Measurements from ENCODE around the gene CKLF. TPM values are rescaled to one million over a fixed set of nuclear protein-coding genes. Genes with fewer than 3 reads are reported as not detected.
"Not testable (repeated sequence)": the region's sequence is repeated elsewhere in the genome, so short reads cannot be mapped to it uniquely, and the experiment has no call there.

The CKLF gene
- total and polyA plus RNA-seq, 4 donors = 9.5 to 36.1 (median 21.5) TPM

DNA sequence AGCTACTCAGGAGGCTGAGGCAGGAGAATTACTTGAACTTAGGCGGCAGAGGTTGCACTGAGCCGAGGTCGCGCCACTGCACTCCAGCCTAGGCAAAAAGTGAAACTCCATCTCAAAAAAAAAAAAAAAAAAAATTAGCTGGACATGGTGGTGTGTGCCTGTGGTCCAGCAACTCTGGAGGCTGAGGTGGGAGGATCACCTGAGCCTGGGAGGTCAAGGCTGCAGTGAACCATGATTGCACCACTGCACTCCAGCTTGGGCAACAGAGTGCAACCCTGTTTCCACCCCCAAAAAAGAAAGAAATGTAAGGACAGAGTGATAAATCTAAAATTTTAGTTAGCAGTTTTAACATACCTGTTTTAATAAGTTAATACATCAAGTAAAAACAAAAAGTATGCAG is 44.2 kb downstream of the CKLF start:
- not testable (repeated sequence) for H3K36me3 ChIP-seq (ENCODE audit: control insufficient read depth in 4 of 4, insufficient read depth in 3 of 4, low read depth in 1 of 4, low read length in 3 of 4); H3K9me3 ChIP-seq (ENCODE audit: control insufficient read depth in 4 of 4, low read length in 3 of 4); H3K9ac ChIP-seq (ENCODE audit: low read depth in 1 of 2, low read length in 2 of 2); H3K27ac ChIP-seq (ENCODE audit: low read depth in 1 of 2, low read length in 2 of 2); H3K4me3 ChIP-seq (ENCODE audit: low read depth in 1 of 3, low read length in 3 of 3); DNase-seq (ENCODE audit: low spot score); H3K27me3 ChIP-seq (ENCODE audit: control insufficient read depth in 4 of 4, insufficient read depth in 4 of 4, low read length in 3 of 4); H3K4me1 ChIP-seq (ENCODE audit: control insufficient read depth in 4 of 4, insufficient read depth in 4 of 4, low read length in 3 of 4)
- WGBS = 98% methylated on average over 4 of the region's 4 CpGs

DNA sequence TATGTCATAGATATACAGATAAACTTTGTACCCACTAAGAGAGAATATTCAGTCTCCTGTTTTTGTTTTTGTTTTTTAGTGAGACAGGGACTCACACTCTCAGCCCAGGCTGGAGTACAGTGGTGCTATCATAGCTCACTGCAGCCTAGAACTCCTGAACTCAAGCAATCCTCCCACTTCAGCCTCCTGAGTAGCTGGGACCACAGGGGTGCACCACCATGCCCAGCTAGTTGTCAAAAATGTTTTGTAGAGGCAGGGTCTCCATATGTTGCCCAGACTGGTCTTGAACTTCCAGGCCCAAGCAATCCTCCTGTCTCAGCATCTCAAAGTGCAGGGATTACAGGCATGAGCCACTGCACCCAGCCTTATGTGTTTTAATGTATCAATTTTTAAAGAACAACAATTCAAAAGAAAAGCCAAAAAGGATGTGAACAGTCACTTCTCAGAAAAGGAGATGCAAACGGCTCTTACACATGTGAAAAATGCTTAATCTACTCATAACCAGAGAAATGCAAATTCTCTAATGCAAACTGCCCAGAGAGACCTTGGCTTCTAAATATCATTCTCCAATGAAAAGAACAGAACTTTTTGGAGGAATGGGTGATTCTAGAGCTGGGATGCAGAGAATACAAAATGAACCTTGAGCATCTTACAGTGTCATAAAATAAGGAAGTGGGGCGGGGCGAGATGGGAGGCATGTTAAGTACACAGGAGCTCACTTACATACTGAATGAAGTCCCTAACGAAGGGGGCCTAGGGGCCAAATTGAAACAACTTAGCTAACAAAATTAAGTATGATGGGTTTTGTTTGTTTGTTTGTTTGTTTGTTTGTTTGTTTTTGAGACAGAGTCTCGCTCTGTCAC is 44.8 kb downstream of the CKLF start:
- DNase-seq (ENCODE audit: low spot score) = no peak
- H3K9ac ChIP-seq (ENCODE audit: low read depth in 1 of 2, low read length in 2 of 2) = no peak overlapping the region
- H3K4me3 ChIP-seq (ENCODE audit: low read depth in 1 of 3, low read length in 3 of 3) = no peak overlapping the region
- H3K27me3 ChIP-seq (ENCODE audit: control insufficient read depth in 4 of 4, insufficient read depth in 4 of 4, low read length in 3 of 4) = no peaks in the 10 kb centered on the region
- TF ChIP-seq FOXA2 (IDR thresholded peaks at IDR 0.05) (no peak), FOXA1 (IDR thresholded peaks at IDR 0.05) (no peak), HNF4G (IDR thresholded peaks at IDR 0.05) (no peak), SP1 (IDR thresholded peaks at IDR 0.05) (no peak), RXRA (IDR thresholded peaks at IDR 0.05) (no peak), NR2F2 (IDR thresholded peaks at IDR 0.05) (no peak)
- H3K36me3 ChIP-seq (ENCODE audit: control insufficient read depth in 4 of 4, insufficient read depth in 3 of 4, low read depth in 1 of 4, low read length in 3 of 4) = no peaks in the 10 kb centered on the region
- no peaks in the 10 kb centered on the region for H3K9me3 ChIP-seq (ENCODE audit: control insufficient read depth in 4 of 4, low read length in 3 of 4)
- H3K4me1 ChIP-seq (ENCODE audit: control insufficient read depth in 4 of 4, insufficient read depth in 4 of 4, low read length in 3 of 4) = no peaks in the 10 kb centered on the region
- no peak overlapping the region for H3K27ac ChIP-seq (ENCODE audit: low read depth in 1 of 2, low read length in 2 of 2)
- WGBS = 79% methylated on average over 5 of the region's 5 CpGs

DNA sequence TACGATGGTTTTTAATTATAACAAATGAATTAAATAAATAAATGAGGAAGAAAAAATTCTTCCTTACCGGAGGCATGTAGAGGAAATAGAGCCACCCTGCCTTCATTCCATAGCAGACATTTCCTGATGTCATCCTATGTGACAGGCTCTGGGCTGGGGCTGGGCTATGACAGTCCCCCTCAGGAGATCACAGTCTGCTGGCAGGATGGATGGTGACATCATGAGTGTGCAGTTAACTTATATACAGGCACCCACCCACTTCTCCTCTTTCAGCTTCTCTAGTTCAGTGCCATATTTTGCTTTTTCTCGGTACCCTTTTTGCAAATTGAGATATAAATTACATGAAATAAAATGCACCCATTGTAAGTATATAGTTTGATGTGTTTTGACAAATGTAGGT is 45.7 kb downstream of the CKLF start:
- 87% methylated on average over 3 of the region's 3 CpGs for WGBS

More for the DNA sequence above, 45.7 kb downstream of the CKLF start:
- Histone ChIP-seq H3K9me3 (ENCODE audit: control insufficient read depth in 4 of 4, low read length in 3 of 4) (no peaks in the 10 kb centered on the region), H3K4me1 (ENCODE audit: control insufficient read depth in 4 of 4, insufficient read depth in 4 of 4, low read length in 3 of 4) (no peaks in the 10 kb centered on the region), H3K9ac (ENCODE audit: low read depth in 1 of 2, low read length in 2 of 2) (no peak overlapping the region), H3K27me3 (ENCODE audit: control insufficient read depth in 4 of 4, insufficient read depth in 4 of 4, low read length in 3 of 4) (no peaks in the 10 kb centered on the region), H3K36me3 (ENCODE audit: control insufficient read depth in 4 of 4, insufficient read depth in 3 of 4, low read depth in 1 of 4, low read length in 3 of 4) (no peaks in the 10 kb centered on the region), H3K4me3 (ENCODE audit: low read depth in 1 of 3, low read length in 3 of 3) (no peak overlapping the region), H3K27ac (ENCODE audit: low read depth in 1 of 2, low read length in 2 of 2) (no peak overlapping the region)
- no peak for TF ChIP-seq RXRA (IDR thresholded peaks at IDR 0.05)
- no peak for TF ChIP-seq SP1 (IDR thresholded peaks at IDR 0.05)
- TF ChIP-seq NR2F2 (IDR thresholded peaks at IDR 0.05) = no peak
- TF ChIP-seq HNF4G (IDR thresholded peaks at IDR 0.05) = no peak
- TF ChIP-seq, protein P1, sequence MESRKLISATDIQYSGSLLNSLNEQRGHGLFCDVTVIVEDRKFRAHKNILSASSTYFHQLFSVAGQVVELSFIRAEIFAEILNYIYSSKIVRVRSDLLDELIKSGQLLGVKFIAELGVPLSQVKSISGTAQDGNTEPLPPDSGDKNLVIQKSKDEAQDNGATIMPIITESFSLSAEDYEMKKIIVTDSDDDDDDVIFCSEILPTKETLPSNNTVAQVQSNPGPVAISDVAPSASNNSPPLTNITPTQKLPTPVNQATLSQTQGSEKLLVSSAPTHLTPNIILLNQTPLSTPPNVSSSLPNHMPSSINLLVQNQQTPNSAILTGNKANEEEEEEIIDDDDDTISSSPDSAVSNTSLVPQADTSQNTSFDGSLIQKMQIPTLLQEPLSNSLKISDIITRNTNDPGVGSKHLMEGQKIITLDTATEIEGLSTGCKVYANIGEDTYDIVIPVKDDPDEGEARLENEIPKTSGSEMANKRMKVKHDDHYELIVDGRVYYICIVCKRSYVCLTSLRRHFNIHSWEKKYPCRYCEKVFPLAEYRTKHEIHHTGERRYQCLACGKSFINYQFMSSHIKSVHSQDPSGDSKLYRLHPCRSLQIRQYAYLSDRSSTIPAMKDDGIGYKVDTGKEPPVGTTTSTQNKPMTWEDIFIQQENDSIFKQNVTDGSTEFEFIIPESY (IDR thresholded peaks at IDR 0.05) = no peak
- no peak for TF ChIP-seq TAF1 (conservative IDR thresholded peaks at IDR 0.05)
- TF ChIP-seq, protein P2, sequence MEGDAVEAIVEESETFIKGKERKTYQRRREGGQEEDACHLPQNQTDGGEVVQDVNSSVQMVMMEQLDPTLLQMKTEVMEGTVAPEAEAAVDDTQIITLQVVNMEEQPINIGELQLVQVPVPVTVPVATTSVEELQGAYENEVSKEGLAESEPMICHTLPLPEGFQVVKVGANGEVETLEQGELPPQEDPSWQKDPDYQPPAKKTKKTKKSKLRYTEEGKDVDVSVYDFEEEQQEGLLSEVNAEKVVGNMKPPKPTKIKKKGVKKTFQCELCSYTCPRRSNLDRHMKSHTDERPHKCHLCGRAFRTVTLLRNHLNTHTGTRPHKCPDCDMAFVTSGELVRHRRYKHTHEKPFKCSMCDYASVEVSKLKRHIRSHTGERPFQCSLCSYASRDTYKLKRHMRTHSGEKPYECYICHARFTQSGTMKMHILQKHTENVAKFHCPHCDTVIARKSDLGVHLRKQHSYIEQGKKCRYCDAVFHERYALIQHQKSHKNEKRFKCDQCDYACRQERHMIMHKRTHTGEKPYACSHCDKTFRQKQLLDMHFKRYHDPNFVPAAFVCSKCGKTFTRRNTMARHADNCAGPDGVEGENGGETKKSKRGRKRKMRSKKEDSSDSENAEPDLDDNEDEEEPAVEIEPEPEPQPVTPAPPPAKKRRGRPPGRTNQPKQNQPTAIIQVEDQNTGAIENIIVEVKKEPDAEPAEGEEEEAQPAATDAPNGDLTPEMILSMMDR (IDR thresholded peaks at IDR 0.05; ENCODE audit: low read depth, low read length, missing input control) = no peak
- no peak for TF ChIP-seq JUND (IDR thresholded peaks at IDR 0.05)
- no peak for TF ChIP-seq YY1 (IDR thresholded peaks at IDR 0.05)
- no peak for TF ChIP-seq FOXA1 (IDR thresholded peaks at IDR 0.05)
- no peak for TF ChIP-seq EGR1 (IDR thresholded peaks at IDR 0.05; ENCODE audit: low read depth in 2 of 2)
- TF ChIP-seq, protein P3, sequence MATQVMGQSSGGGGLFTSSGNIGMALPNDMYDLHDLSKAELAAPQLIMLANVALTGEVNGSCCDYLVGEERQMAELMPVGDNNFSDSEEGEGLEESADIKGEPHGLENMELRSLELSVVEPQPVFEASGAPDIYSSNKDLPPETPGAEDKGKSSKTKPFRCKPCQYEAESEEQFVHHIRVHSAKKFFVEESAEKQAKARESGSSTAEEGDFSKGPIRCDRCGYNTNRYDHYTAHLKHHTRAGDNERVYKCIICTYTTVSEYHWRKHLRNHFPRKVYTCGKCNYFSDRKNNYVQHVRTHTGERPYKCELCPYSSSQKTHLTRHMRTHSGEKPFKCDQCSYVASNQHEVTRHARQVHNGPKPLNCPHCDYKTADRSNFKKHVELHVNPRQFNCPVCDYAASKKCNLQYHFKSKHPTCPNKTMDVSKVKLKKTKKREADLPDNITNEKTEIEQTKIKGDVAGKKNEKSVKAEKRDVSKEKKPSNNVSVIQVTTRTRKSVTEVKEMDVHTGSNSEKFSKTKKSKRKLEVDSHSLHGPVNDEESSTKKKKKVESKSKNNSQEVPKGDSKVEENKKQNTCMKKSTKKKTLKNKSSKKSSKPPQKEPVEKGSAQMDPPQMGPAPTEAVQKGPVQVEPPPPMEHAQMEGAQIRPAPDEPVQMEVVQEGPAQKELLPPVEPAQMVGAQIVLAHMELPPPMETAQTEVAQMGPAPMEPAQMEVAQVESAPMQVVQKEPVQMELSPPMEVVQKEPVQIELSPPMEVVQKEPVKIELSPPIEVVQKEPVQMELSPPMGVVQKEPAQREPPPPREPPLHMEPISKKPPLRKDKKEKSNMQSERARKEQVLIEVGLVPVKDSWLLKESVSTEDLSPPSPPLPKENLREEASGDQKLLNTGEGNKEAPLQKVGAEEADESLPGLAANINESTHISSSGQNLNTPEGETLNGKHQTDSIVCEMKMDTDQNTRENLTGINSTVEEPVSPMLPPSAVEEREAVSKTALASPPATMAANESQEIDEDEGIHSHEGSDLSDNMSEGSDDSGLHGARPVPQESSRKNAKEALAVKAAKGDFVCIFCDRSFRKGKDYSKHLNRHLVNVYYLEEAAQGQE (IDR thresholded peaks at IDR 0.05) = no peak
- TF ChIP-seq, protein P4, sequence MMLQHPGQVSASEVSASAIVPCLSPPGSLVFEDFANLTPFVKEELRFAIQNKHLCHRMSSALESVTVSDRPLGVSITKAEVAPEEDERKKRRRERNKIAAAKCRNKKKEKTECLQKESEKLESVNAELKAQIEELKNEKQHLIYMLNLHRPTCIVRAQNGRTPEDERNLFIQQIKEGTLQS (IDR thresholded peaks at IDR 0.05) = no peak
- no peak for TF ChIP-seq FOXA2 (IDR thresholded peaks at IDR 0.05)
- TF ChIP-seq RAD21 (IDR thresholded peaks at IDR 0.05) = no peak
- TF ChIP-seq, protein P5, sequence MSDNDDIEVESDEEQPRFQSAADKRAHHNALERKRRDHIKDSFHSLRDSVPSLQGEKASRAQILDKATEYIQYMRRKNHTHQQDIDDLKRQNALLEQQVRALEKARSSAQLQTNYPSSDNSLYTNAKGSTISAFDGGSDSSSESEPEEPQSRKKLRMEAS (IDR thresholded peaks at IDR 0.05) = no peak
- DNase-seq (ENCODE audit: low spot score) = no peak

Measured in liver (tissue), 9 donors.